NB4 (cell line): ENCODE data around the gene CYP24A1.
A peak's percentile ranks its signal among the peaks of the same experiment; 100 is the strongest.

Experiments used
- DNase-seq: peaks from one replicate; pipeline ENCODE4 v3.0.0; 2010; ENCODE audit warnings: low read depth
- H3K4me3 ChIP-seq: one replicate; pipeline ENCODE4 v1.5.1; 2011; ENCODE audit warnings: mild to moderate bottlenecking, low read depth, low read length, moderate library complexity
- MYC ChIP-seq: IDR thresholded peaks from 2 replicates; pipeline ENCODE4 v1.6.1; 2011; ENCODE audit warnings: low read depth, low read length
- POLR2A ChIP-seq: IDR thresholded peaks from 2 replicates; pipeline ENCODE4 v1.6.1; 2011; ENCODE audit warnings: mild to moderate bottlenecking; ENCODE audit not compliant: insufficient read length; ENCODE audit errors: extremely low read depth
- TF ChIP-seq, protein P1 (sequence below): IDR thresholded peaks from 2 replicates; pipeline ENCODE4 v1.6.1; 2011; ENCODE audit warnings: low read depth, low read length
- TF ChIP-seq, protein P2 (sequence below): IDR thresholded peaks from one replicate; pipeline ENCODE4 v1.5.1; 2012; ENCODE audit warnings: low read depth, low read length

The CYP24A1 gene

DNA sequence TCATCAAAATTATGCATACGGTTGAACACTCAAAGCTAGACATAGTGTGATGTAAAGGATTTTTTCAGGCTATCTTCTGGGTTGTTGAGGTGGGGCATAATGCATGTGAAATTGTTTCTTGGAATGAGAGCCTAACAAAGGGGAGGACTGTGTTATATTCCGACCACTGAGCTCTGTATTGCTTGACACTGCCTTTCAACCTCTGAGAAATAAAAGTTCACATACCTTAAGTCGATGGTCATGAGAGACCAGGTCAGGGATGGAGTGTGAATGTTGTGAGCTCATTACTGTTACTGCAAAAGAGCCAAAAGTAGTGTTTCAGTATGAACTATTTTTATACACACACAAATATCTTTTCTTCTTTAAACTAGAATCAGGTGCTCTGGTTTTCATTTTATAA lies 39.1 kb upstream of the CYP24A1 start:
- no peak overlapping the region for H3K4me3 ChIP-seq
- TF ChIP-seq MYC (no peak), POLR2A (no peak)
- TF ChIP-seq, protein P1, sequence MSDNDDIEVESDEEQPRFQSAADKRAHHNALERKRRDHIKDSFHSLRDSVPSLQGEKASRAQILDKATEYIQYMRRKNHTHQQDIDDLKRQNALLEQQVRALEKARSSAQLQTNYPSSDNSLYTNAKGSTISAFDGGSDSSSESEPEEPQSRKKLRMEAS = no peak
- TF ChIP-seq, protein P2, sequence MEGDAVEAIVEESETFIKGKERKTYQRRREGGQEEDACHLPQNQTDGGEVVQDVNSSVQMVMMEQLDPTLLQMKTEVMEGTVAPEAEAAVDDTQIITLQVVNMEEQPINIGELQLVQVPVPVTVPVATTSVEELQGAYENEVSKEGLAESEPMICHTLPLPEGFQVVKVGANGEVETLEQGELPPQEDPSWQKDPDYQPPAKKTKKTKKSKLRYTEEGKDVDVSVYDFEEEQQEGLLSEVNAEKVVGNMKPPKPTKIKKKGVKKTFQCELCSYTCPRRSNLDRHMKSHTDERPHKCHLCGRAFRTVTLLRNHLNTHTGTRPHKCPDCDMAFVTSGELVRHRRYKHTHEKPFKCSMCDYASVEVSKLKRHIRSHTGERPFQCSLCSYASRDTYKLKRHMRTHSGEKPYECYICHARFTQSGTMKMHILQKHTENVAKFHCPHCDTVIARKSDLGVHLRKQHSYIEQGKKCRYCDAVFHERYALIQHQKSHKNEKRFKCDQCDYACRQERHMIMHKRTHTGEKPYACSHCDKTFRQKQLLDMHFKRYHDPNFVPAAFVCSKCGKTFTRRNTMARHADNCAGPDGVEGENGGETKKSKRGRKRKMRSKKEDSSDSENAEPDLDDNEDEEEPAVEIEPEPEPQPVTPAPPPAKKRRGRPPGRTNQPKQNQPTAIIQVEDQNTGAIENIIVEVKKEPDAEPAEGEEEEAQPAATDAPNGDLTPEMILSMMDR = no peak
- no peak for DNase-seq

DNA sequence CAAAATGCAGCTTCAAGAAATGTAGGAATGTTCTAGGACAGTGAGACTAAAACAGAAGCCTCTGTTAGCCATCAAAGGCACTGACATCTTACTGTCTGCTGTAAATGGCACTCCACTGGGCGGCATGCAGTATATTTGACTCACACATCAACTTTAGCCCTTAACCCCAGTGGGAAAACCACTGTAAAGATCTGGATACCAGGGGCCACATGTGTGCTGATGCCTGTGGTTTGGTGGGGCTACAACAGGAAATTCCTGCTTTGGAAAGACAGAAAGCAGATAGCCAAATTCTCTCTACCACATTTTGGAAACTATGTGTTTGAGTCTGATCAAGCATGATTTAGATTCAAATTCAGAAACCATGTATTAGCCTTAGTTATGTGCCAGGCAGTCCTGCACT lies 38.4 kb upstream of the CYP24A1 start:
- H3K4me3 ChIP-seq = no peak overlapping the region
- TF ChIP-seq, protein P1 = no peak
- no peak for DNase-seq

DNA sequence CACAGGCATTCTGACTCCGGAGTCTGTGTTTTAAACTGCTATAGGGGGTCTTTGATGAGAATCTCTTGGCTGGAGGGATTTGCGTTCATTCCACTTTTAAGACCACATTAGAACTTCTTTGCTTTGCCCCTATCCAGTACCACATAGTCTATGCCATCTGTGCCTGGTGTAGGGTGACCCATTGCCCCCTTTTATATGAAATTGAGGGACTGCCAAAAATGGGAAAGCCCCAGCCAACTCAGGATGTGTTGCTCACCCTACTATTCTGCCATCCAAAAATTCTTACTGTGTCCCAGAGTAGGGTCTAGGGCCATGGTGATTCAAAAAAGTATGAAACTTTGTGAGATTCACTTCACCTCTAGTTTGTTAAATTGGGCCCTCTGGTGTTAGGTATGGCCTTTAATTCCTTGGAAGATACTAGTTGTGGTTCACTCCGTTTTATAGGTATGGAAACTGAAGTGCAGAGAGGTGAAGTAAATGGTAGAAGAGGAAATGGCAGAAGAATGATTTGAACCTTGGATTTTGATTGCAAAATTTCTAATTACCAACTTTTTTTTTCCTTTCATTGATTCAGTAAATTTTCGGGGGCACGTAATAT lies 35.5 kb upstream of the CYP24A1 start:
- TF ChIP-seq, protein P2 = no peak
- TF ChIP-seq POLR2A = no peak
- TF ChIP-seq, protein P1 = no peak
- no peak for TF ChIP-seq MYC
- peak overlapping the region; percentile 84 for H3K4me3 ChIP-seq
- DNase-seq = no peak

DNA sequence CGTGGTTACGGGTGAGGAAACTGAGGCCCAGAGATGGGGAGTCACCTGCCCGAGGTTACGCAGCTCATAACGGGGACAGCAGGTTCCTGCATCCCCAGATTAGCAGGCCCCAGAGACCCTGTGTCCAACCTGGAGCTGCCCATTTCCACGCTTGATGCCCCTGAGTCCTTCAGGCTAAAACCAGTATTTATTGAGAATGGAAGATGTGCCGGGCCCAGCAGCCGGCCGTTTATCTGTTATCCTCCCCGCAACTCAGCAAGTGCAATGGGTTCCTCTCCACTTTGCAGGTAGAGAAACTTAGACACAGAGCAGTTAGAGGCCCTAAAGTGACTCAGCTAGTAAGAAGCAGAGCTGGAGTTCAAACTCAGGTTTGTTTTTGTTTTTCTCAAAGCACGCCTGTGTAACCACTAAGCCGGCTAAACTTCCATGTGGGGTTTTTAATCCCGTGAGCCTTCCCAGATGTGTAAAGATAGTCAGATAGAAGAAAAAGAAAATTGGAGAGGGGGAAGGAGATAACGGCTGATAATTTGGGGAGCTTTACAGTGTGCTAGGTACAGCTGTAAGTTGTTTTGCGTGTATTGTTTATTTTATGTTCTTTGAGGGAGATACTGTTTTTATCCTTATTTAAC lies 34.9 kb upstream of the CYP24A1 start:
- DNase-seq = peak; percentile 51
- TF ChIP-seq, protein P2 = no peak
- no peak for TF ChIP-seq POLR2A
- TF ChIP-seq, protein P1 = no peak
- no peak for TF ChIP-seq MYC
- peak overlapping the region; percentile 84 for H3K4me3 ChIP-seq

DNA sequence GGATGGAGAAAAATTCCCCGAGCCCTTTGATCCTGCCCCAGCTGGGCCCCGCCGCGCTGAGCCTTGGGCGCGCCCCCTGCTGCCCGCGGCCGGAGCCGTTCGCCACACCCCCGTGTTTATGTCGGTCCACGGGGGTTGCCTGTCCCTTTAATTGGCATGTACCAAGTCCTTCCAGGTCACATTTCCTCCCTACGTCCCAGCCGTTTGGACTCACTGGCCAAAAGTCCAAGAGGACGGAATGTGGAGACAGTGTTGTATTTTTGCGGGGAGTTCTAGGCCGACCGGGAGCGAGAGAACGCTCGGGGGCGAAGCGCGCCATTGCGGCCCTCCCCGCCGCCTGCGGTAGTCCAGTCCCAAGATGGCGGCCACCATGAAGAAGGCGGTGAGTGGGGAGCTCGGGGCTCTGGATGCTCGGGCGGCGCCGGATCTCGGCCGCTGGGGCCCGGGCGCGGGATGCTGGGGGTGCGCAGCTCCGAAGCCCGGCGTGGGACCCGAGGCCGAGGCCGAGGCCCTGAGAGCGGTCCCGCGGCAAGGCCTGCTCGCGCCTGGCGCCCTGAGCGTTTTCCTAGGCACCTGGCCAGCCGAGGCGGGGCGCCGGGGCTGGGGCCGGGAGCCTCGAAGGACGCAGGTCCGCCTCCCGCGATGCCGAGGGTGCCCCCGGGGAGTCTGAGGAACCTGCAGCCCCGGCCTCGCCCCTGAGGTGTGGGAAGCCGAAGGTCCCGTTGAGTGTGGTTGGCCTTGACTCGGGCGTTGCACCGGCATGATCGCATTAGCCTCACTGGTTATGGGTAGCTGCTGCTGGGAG lies 34.2 kb upstream of the CYP24A1 start, which contains the start of gene PFDN4:
Gene PFDN4, plus strand, starts transcription at position 345 of the 805 bp plus-strand sequence. Its CDS starts 14 bp downstream, at position 359.
- DNase-seq = peak; percentile 87
- TF ChIP-seq, protein P2 = peak; percentile 78
- TF ChIP-seq, protein P1 = peak; percentile 34; the same call in 1 of the 2 replicates
- TF ChIP-seq MYC (no peak; the same call in 1 of the 2 replicates), POLR2A (peak; percentile 43)
- peak within 1 kb of the TSS; percentile 84 for H3K4me3 ChIP-seq
